H1 (cell line): Measurements from ENCODE around the gene TCAIM. TPM values are rescaled to one million over a fixed set of nuclear protein-coding genes. Genes with fewer than 3 reads are reported as not detected.

Source experiments
- CTCF ChIA-PET: fragments of 300-600 bp; sonication (Branson Sonifier 250); formaldehyde crosslinking; loops from one replicate; lab custom pipeline; 2021; ENCODE audit not compliant: partially characterized antibody; lab: Charles Lee
- POLR2A ChIA-PET: fragments of 300-600 bp; sonication (Branson Sonifier 250); formaldehyde crosslinking; loops from one replicate; lab custom pipeline; 2021; ENCODE audit warnings: inconsistent platforms; ENCODE audit not compliant: partially characterized antibody; lab: Charles Lee
- DNase-seq, 2 experiments: peaks; one replicate each; pipeline versions ENCODE4 v3.0.0 to v3.0.0-alpha.2; 2010 to 2022; ENCODE audit warnings: low spot score in 2 of 2, low read depth in 1 of 2, mixed read lengths in 1 of 2
- FAIRE-seq: peaks from 2 replicates; lab custom pipeline; 2011; peaks lifted over from hg19 to GRCh38; lab: Jason Lieb, UNC
- H2AFZ ChIP-seq: 2 replicates; pipeline ENCODE4 v1.8.1; 2012; ENCODE audit warnings: low read length, inconsistent platforms
- H2AK5ac ChIP-seq: 2 replicates; pipeline ENCODE4 v1.6.1; 2013; ENCODE audit warnings: low read depth, low read length
- H2BK120ac ChIP-seq: replicated peaks from 2 replicates; pipeline ENCODE3; 2013; ENCODE audit warnings: low read depth, low read length, inconsistent platforms
- H2BK12ac ChIP-seq: 2 replicates; pipeline ENCODE4 v1.6.1; 2013; ENCODE audit warnings: low read depth, low read length
- H2BK15ac ChIP-seq: 2 replicates; pipeline ENCODE4 v1.6.1; 2013; ENCODE audit warnings: low read length
- H2BK20ac ChIP-seq: 2 replicates; pipeline ENCODE4 v1.6.1; 2013; ENCODE audit warnings: low read length
- H2BK5ac ChIP-seq: 2 replicates; pipeline ENCODE4 v1.6.1; 2013; ENCODE audit warnings: low read depth, low read length
- H3K14ac ChIP-seq: 2 replicates; pipeline ENCODE4 v1.6.1; 2013; ENCODE audit warnings: inconsistent platforms; ENCODE audit not compliant: insufficient read length
- H3K18ac ChIP-seq: 2 replicates; pipeline ENCODE4 v1.6.1; 2013; ENCODE audit warnings: low read length; ENCODE audit errors: extremely low read depth
- H3K23ac ChIP-seq: 2 replicates; pipeline ENCODE4 v1.6.1; 2013; ENCODE audit warnings: inconsistent platforms; ENCODE audit not compliant: insufficient read length
- H3K23me2 ChIP-seq: 2 replicates; pipeline ENCODE4 v1.6.1; 2013; ENCODE audit warnings: low read depth, low read length
- H3K27ac ChIP-seq: 2 replicates; pipeline ENCODE4 v1.6.1; 2011; ENCODE audit warnings: low read depth, low read length, inconsistent platforms
- H3K27me3 ChIP-seq, 4 experiments: replicated peaks in 1 of 4; 1 replicate in 1 of 4; 2 replicates in 3 of 4; pipeline versions ENCODE4 v1.6.1 to v1.8.1; 2011 to 2013; ENCODE audit warnings: low read length in 3 of 4, mild to moderate bottlenecking in 3 of 4, inconsistent platforms in 2 of 4, mixed read lengths in 2 of 4, moderate library complexity in 1 of 4; ENCODE audit not compliant: control insufficient read depth in 3 of 4, insufficient read depth in 3 of 4; ENCODE audit errors: extremely low read depth in 1 of 4
- H3K36me3 ChIP-seq, 4 experiments: 2 replicates each; pipeline versions ENCODE4 v1.6.1 to v1.8.1; 2011 to 2013; ENCODE audit warnings: mild to moderate bottlenecking in 4 of 4, low read length in 3 of 4, moderate library complexity in 2 of 4, control low read depth in 1 of 4, inconsistent platforms in 1 of 4; ENCODE audit not compliant: insufficient read depth in 4 of 4, control insufficient read depth in 2 of 4
- H3K4ac ChIP-seq: replicated peaks from 2 replicates; pipeline ENCODE3; 2013; ENCODE audit warnings: low read length, low read depth, mixed read lengths, inconsistent platforms; ENCODE audit not compliant: insufficient read length
- H3K4me1 ChIP-seq, 4 experiments: replicated peaks in 1 of 4; 1 replicate in 1 of 4; 2 replicates in 3 of 4; pipeline versions ENCODE4 v1.6.1 to v1.8.1; 2011 to 2013; ENCODE audit warnings: low read length in 3 of 4, inconsistent platforms in 2 of 4, mixed read lengths in 1 of 4; ENCODE audit not compliant: insufficient read depth in 4 of 4, control insufficient read depth in 3 of 4
- H3K4me2 ChIP-seq, 2 experiments: 2 replicates each; pipeline versions ENCODE4 v1.6.1 to v1.8.1; 2011 to 2013; ENCODE audit warnings: low read depth in 2 of 2, low read length in 2 of 2, control low read depth in 1 of 2, inconsistent platforms in 1 of 2, mild to moderate bottlenecking in 1 of 2; ENCODE audit not compliant: insufficient read depth in 1 of 2
- H3K4me3 ChIP-seq, 4 experiments: fragments of 200-600, 300-600 bp in 1 of 4; sonication (generic), shearing (Covaris generic), sonication (Bioruptor Twin) in 1 of 4; 2 replicates each; pipeline versions ENCODE4 v1.5.1 to v1.8.1; 2011 to 2016; ENCODE audit warnings: low read length in 4 of 4, low read depth in 3 of 4, control low read depth in 2 of 4, inconsistent platforms in 2 of 4, mild to moderate bottlenecking in 2 of 4, mixed read lengths in 1 of 4, moderate library complexity in 1 of 4; ENCODE audit not compliant: insufficient read depth in 2 of 4; ENCODE audit errors: extremely low read depth in 1 of 4
- H3K56ac ChIP-seq: replicated peaks from 2 replicates; pipeline ENCODE3; 2013; ENCODE audit warnings: low read depth, mild to moderate bottlenecking, mixed read lengths, low read length, inconsistent platforms; ENCODE audit not compliant: insufficient read length
- H3K79me1 ChIP-seq: 2 replicates; pipeline ENCODE4 v1.6.1; 2013; ENCODE audit warnings: low read depth, low read length, control low read depth
- H3K79me2 ChIP-seq, 2 experiments: 2 replicates each; pipeline versions ENCODE4 v1.6.1 to v1.8.1; 2012 to 2013; ENCODE audit warnings: low read length in 2 of 2, mild to moderate bottlenecking in 2 of 2, inconsistent platforms in 1 of 2; ENCODE audit not compliant: insufficient read depth in 2 of 2, control insufficient read depth in 1 of 2
- H3K9ac ChIP-seq, 4 experiments: replicated peaks in 1 of 4; 1 replicate in 1 of 4; 2 replicates in 3 of 4; pipeline versions ENCODE4 v1.6.1 to v1.8.1; 2011 to 2013; ENCODE audit warnings: low read depth in 3 of 4, low read length in 3 of 4, control low read depth in 2 of 4, mild to moderate bottlenecking in 2 of 4, moderate library complexity in 2 of 4, inconsistent platforms in 1 of 4; ENCODE audit errors: extremely low read depth in 1 of 4
- H3K9me3 ChIP-seq, 2 experiments: 2 replicates each; pipeline versions ENCODE4 v1.6.1 to v1.8.1; 2012 to 2013; ENCODE audit warnings: mild to moderate bottlenecking in 2 of 2, moderate library complexity in 2 of 2, control low read depth in 1 of 2, inconsistent platforms in 1 of 2, low read depth in 1 of 2, low read length in 1 of 2, mixed read lengths in 1 of 2; ENCODE audit not compliant: insufficient read depth in 2 of 2
- H4K20me1 ChIP-seq, 2 experiments: replicated peaks in 1 of 2; 2 replicates each; pipeline versions ENCODE3 to v1.8.1; 2011 to 2013; ENCODE audit warnings: inconsistent platforms in 2 of 2, low read length in 2 of 2, mild to moderate bottlenecking in 1 of 2; ENCODE audit not compliant: insufficient read depth in 2 of 2, control insufficient read depth in 1 of 2
- H4K5ac ChIP-seq: 2 replicates; pipeline ENCODE4 v1.6.1; 2013; ENCODE audit warnings: low read length, low read depth, mixed read lengths, inconsistent platforms; ENCODE audit not compliant: insufficient read length
- H4K8ac ChIP-seq: 2 replicates; pipeline ENCODE4 v1.8.0; 2013; ENCODE audit warnings: mild to moderate bottlenecking, moderate library complexity, low read length, inconsistent platforms; ENCODE audit not compliant: insufficient read depth; ENCODE audit errors: extremely low read depth
- H4K91ac ChIP-seq: replicated peaks from 2 replicates; pipeline ENCODE3; 2013; ENCODE audit warnings: low read length, mixed read lengths, inconsistent platforms; ENCODE audit not compliant: insufficient read length
- CTCF ChIP-seq, 3 experiments: IDR thresholded peaks; 1 replicate in 2 of 3; 2 replicates in 1 of 3; pipeline versions ENCODE4 v1.5.1 to v1.6.1; 2011; ENCODE audit warnings: low read length in 3 of 3, mild to moderate bottlenecking in 3 of 3, inconsistent platforms in 2 of 3, low read depth in 1 of 3, moderate library complexity in 1 of 3; ENCODE audit not compliant: insufficient read depth in 1 of 3; ENCODE audit errors: control extremely low read depth in 1 of 3
- JUN ChIP-seq: IDR thresholded peaks from 2 replicates; pipeline ENCODE4 v1.6.1; 2011; ENCODE audit warnings: low read depth, mild to moderate bottlenecking, improper control_type of control experiment, low read length
- NANOG ChIP-seq: IDR thresholded peaks from 2 replicates; pipeline ENCODE4 v1.6.1; 2011; ENCODE audit warnings: low read length, low read depth, mild to moderate bottlenecking, inconsistent platforms; ENCODE audit not compliant: insufficient read depth, poor library complexity, severe bottlenecking
- PHF8 ChIP-seq: fragments of 200-600 bp; sonication (generic); conservative IDR thresholded peaks from 2 replicates; pipeline ENCODE4 v1.7.1; 2012; ENCODE audit warnings: low read depth, mild to moderate bottlenecking, inconsistent platforms, low read length, moderate library complexity
- SAP30 ChIP-seq: fragments of 300-600 bp; sonication (generic); IDR thresholded peaks from 2 replicates; pipeline ENCODE4 v1.7.1; 2012; ENCODE audit warnings: low read length, moderate library complexity, mild to moderate bottlenecking, inconsistent platforms; ENCODE audit not compliant: insufficient read depth, insufficient replicate concordance
- TAF1 ChIP-seq: IDR thresholded peaks from 2 replicates; pipeline ENCODE4 v1.6.1; 2011; ENCODE audit warnings: mild to moderate bottlenecking, low read depth, low read length
- WGBS, 2 experiments: shearing (Covaris generic) in 1 of 2; methylation state at CpG; one replicate each; pipeline versions ENCODE4 v1.1.6 to v1.1.7; 2013 to 2015; ENCODE audit warnings: low lambda C conversion rate in 2 of 2, mixed read lengths in 2 of 2, inconsistent platforms in 1 of 2, low coverage in 1 of 2, missing lambda C conversion rate in 1 of 2; ENCODE audit not compliant: insufficient replicate concordance in 2 of 2, insufficient coverage in 1 of 2, insufficient read length in 1 of 2; ENCODE audit errors: extremely low coverage in 1 of 2, missing lambda C conversion rate in 1 of 2; 5-methylcytosine and 5-hydroxymethylcytosine counted together
- polyA plus RNA-seq, 7 experiments: library from polyadenylated mRNA; depleted of rRNA in 3 of 7; stranded (reverse) in 5 of 7; unstranded in 2 of 7; fragments of >200 nt in 5 of 7; fragments of 200-250 nt in 2 of 7; gene quantifications; 1 replicate in 5 of 7; 2 replicates in 1 of 7; 4 replicates in 1 of 7; pipeline versions ENCODE4 v1.2.1 to v1.2.3, GENCODE V29; 2011 to 2013; ENCODE audit warnings: missing spikeins in 2 of 7, mixed read lengths in 2 of 7
- total RNA-seq: library from RNA; stranded (reverse); fragmentation: NEBNext Ultra II Directional; extraction: Animal tissue kit (Norgen Biotek cat#: 25700); gene quantifications from 2 replicates; pipeline ENCODE4 v1.2.1, GENCODE V29; 2021
- TF ChIP-seq, protein P1 (sequence below): IDR thresholded peaks from 2 replicates; pipeline ENCODE4 v1.6.1; 2012; ENCODE audit warnings: low read length, inconsistent platforms

The TCAIM gene
- total and polyA plus RNA-seq, 2 of the 8 experiments (the other 6 are each of a cell fraction or from before 2014, with no cell fraction given): 6.9 to 22.1 TPM

GRCh38 chr3:44419116-44419922 is 80.8 kb downstream of the TCAIM start:
- no peak overlapping the region for H3K14ac ChIP-seq
- H3K18ac ChIP-seq: no peak overlapping the region
- no peak overlapping the region for H4K91ac ChIP-seq
- H2BK12ac ChIP-seq: no peak overlapping the region
- H3K79me2 ChIP-seq: no peaks in the 10 kb centered on the region
- no peak overlapping the region for H4K8ac ChIP-seq
- H3K27ac ChIP-seq: no peak overlapping the region
- H3K23ac ChIP-seq: no peak overlapping the region
- H3K23me2 ChIP-seq: no peaks in the 10 kb centered on the region
- no peak overlapping the region for H3K4me2 ChIP-seq
- no peaks in the 10 kb centered on the region for H4K20me1 ChIP-seq
- POLR2A ChIA-PET: no interaction called here
- WGBS, 2 experiments: 81% methylated on average over 11 of the region's 11 CpGs; no CpG with 5 or more reads in 1 of the 2 experiments
- DNase-seq (no peak), FAIRE-seq (no peak)
- H3K9me3 ChIP-seq: no peaks in the 10 kb centered on the region
- H3K4me3 ChIP-seq: no peak overlapping the region
- no peak overlapping the region for H2BK20ac ChIP-seq
- no peak overlapping the region for H2BK15ac ChIP-seq
- H3K9ac ChIP-seq: no peak overlapping the region
- CTCF ChIA-PET: interaction anchor here (1.0 to 3.1 kb wide), 9 partner anchors 8 to 95 kb away, joined by 3 to 11 read pairs (median 4); no protein-coding TSS in a partner anchor
- no peak overlapping the region for H2BK120ac ChIP-seq
- H3K36me3 ChIP-seq: no peaks in the 10 kb centered on the region
- H2AFZ ChIP-seq: no peak overlapping the region
- no peak overlapping the region for H3K56ac ChIP-seq
- no peak overlapping the region for H2BK5ac ChIP-seq
- H3K79me1 ChIP-seq: no peaks in the 10 kb centered on the region
- peaks cover 0 to 2% (median 0%) of the 10 kb centered on the region in 4 experiments; a peak in 1 of 7 replicates for H3K4me1 ChIP-seq
- TF ChIP-seq CTCF (IDR thresholded peaks at IDR 0.05; ENCODE audit: control extremely low read depth in 1 of 3, insufficient read depth in 1 of 3, low read depth in 1 of 3, low read length in 3 of 3) (no peak), SAP30 (no peak), JUN (no peak), NANOG (no peak), PHF8 (no peak), TAF1 (no peak)
- TF ChIP-seq, protein P1, sequence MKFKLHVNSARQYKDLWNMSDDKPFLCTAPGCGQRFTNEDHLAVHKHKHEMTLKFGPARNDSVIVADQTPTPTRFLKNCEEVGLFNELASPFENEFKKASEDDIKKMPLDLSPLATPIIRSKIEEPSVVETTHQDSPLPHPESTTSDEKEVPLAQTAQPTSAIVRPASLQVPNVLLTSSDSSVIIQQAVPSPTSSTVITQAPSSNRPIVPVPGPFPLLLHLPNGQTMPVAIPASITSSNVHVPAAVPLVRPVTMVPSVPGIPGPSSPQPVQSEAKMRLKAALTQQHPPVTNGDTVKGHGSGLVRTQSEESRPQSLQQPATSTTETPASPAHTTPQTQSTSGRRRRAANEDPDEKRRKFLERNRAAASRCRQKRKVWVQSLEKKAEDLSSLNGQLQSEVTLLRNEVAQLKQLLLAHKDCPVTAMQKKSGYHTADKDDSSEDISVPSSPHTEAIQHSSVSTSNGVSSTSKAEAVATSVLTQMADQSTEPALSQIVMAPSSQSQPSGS: no peak
- TF ChIP-seq, all 59 proteins: peak for 0
- Histone ChIP-seq H4K5ac (no peak overlapping the region), H3K4ac (no peak overlapping the region), H3K27me3 (no peaks in the 10 kb centered on the region), H2AK5ac (no peak overlapping the region)
